Endothelial cell of umbilical vein (primary cell): Measurements from ENCODE around the gene NCS1. TPM values are rescaled to one million over a fixed set of nuclear protein-coding genes. Genes with fewer than 3 reads are reported as not detected.

Experiments used
- BruUV-seq: library from RNA; stranded (reverse); fragments of 400-500 nt; replicated peaks from 2 replicates; lab custom pipeline; 2021; lab: Mats Ljungman, UMichigan
- CTCF ChIA-PET: fragments of 300-600, 350-600 bp; sonication (Branson Sonifier 250); formaldehyde crosslinking; loops from one replicate; lab custom pipeline; 2021; ENCODE audit warnings: antibody characterized with exemption, inconsistent platforms; lab: Charles Lee
- POLR2A ChIA-PET: fragments of 300-600, 350-600 bp; sonication (Branson Sonifier 250); formaldehyde crosslinking; loops from one replicate; lab custom pipeline; 2021; ENCODE audit warnings: antibody characterized with exemption, inconsistent platforms; lab: Charles Lee
- DNase-seq: peaks from one replicate; pipeline ENCODE4 v3.0.0-alpha.2; 2011; ENCODE audit warnings: low read depth, low spot score
- FAIRE-seq: peaks from 2 replicates; lab custom pipeline; 2011; peaks lifted over from hg19 to GRCh38; lab: Jason Lieb, UNC
- H2AFZ ChIP-seq: 2 replicates; pipeline ENCODE4 v1.6.0; 2012; ENCODE audit warnings: low read depth, low read length, control low read depth, inconsistent platforms
- H3K27ac ChIP-seq: 2 replicates; pipeline ENCODE4 v1.5.1; 2011; ENCODE audit warnings: low read depth, mild to moderate bottlenecking, control low read depth, low read length, moderate library complexity; ENCODE audit not compliant: insufficient read depth
- H3K27me3 ChIP-seq, 2 experiments: 2 replicates each; pipeline versions ENCODE4 v1.6.0 to v1.6.1; 2011; ENCODE audit warnings: low read length in 2 of 2, mixed read lengths in 1 of 2; ENCODE audit not compliant: control insufficient read depth in 2 of 2, insufficient read depth in 2 of 2
- H3K36me3 ChIP-seq, 2 experiments: 2 replicates in 1 of 2; 3 replicates in 1 of 2; pipeline ENCODE4 v1.5.1; 2011; ENCODE audit warnings: low read length in 2 of 2, mild to moderate bottlenecking in 1 of 2, moderate library complexity in 1 of 2; ENCODE audit not compliant: control insufficient read depth in 2 of 2, insufficient read depth in 2 of 2; ENCODE audit errors: extremely low read depth in 1 of 2
- H3K4me1 ChIP-seq: 3 replicates; pipeline ENCODE4 v1.5.1; 2011; ENCODE audit warnings: mild to moderate bottlenecking, low read length; ENCODE audit not compliant: control insufficient read depth, insufficient read depth; ENCODE audit errors: extremely low read depth
- H3K4me2 ChIP-seq: 2 replicates; pipeline ENCODE4 v1.6.1; 2011; ENCODE audit warnings: low read length, control low read depth, mixed read lengths; ENCODE audit not compliant: insufficient read depth
- H3K4me3 ChIP-seq, 3 experiments: fragments of 200-600 bp in 1 of 3; sonication (generic), shearing (Covaris generic) in 1 of 3; replicated peaks in 1 of 3; 2 replicates each; pipeline ENCODE4 v1.5.1; 2011 to 2016; ENCODE audit warnings: control low read depth in 3 of 3, low read length in 3 of 3, mild to moderate bottlenecking in 2 of 3, inconsistent platforms in 1 of 3, low read depth in 1 of 3, moderate library complexity in 1 of 3; ENCODE audit not compliant: insufficient read depth in 1 of 3
- H3K79me2 ChIP-seq: 2 replicates; pipeline ENCODE4 v1.6.0; 2012; ENCODE audit warnings: low read length, inconsistent platforms; ENCODE audit not compliant: control insufficient read depth, insufficient read depth
- H3K9ac ChIP-seq: replicated peaks from 2 replicates; pipeline ENCODE3; 2011; ENCODE audit warnings: low read length, control low read depth; ENCODE audit not compliant: insufficient read depth; ENCODE audit errors: extremely low read depth
- H3K9me1 ChIP-seq: replicated peaks from 3 replicates; pipeline ENCODE4 v1.6.0; 2011; ENCODE audit warnings: mild to moderate bottlenecking, low read length; ENCODE audit not compliant: control insufficient read depth, insufficient read depth; ENCODE audit errors: extremely low read depth
- H3K9me3 ChIP-seq: replicated peaks from 2 replicates; pipeline ENCODE4 v1.5.1; 2012; ENCODE audit warnings: low read length, inconsistent platforms; ENCODE audit not compliant: control insufficient read depth, insufficient read depth
- H4K20me1 ChIP-seq: replicated peaks from 2 replicates; pipeline ENCODE3; 2011; ENCODE audit warnings: mild to moderate bottlenecking, low read length; ENCODE audit not compliant: control insufficient read depth, insufficient read depth; ENCODE audit errors: extremely low read depth
- GATA2 ChIP-seq: IDR thresholded peaks from 2 replicates; pipeline ENCODE4 v1.7.0; 2011; ENCODE audit warnings: low read depth, mild to moderate bottlenecking, moderate library complexity, mixed read lengths, low read length; ENCODE audit not compliant: insufficient read length, insufficient read depth
- MYC ChIP-seq: IDR thresholded peaks from one replicate; pipeline ENCODE4 v1.6.1; 2011; ENCODE audit warnings: mild to moderate bottlenecking, low read depth, low read length
- POLR2A ChIP-seq: IDR thresholded peaks from 2 replicates; pipeline ENCODE4 v1.6.1; 2012; ENCODE audit warnings: low read depth, mild to moderate bottlenecking, control low read depth, low read length
- POLR2AphosphoS5 ChIP-seq: IDR thresholded peaks from 2 replicates; pipeline ENCODE4 v1.6.1; 2012; ENCODE audit warnings: low read depth, mild to moderate bottlenecking, control low read depth, low read length, moderate library complexity; ENCODE audit not compliant: insufficient read depth
- dilution Hi-C: fragments of 300-500 bp; cut with MboI; formaldehyde crosslinking; loops from one replicate; pipeline ENCODE4 v1.15.0; 2019; ENCODE audit warnings: low sequenced_read_pairs; ENCODE audit not compliant: extremely low pct_ligation_motif_present
- intact Hi-C: fragments of 100-400 bp; cut with micrococcal nuclease; formaldehyde crosslinking; loops from one replicate; pipeline ENCODE4 v1.10.0; 2022
- polyA plus RNA-seq, 4 experiments: library from polyadenylated mRNA; depleted of rRNA in 3 of 4; stranded (reverse) in 3 of 4; unstranded in 1 of 4; fragments of >200 nt; gene quantifications; 2 replicates each; pipeline versions ENCODE4 v1.2.1 to v1.2.3, GENCODE V29; 2011 to 2012; ENCODE audit warnings: missing spikeins in 1 of 4
- total RNA-seq: library from RNA; stranded (reverse); gene quantifications from 2 replicates; pipeline ENCODE4 v1.2.3, GENCODE V29; 2021
- TF ChIP-seq, protein P1 (sequence below), 2 donors: IDR thresholded peaks; 1 replicate in 1 of 2; 2 replicates in 1 of 2; pipeline ENCODE4 v1.5.1; 2011; ENCODE audit warnings: low read length in 2 of 2, mild to moderate bottlenecking in 2 of 2, moderate library complexity in 2 of 2, control low read depth in 1 of 2, inconsistent platforms in 1 of 2, low read depth in 1 of 2; ENCODE audit not compliant: insufficient read depth in 1 of 2; ENCODE audit errors: extremely low read depth in 1 of 2
- TF ChIP-seq, protein P2 (sequence below): IDR thresholded peaks from 2 replicates; pipeline ENCODE4 v1.6.1; 2011; ENCODE audit not compliant: insufficient read depth, insufficient read length

Gene NCS1
- total and polyA plus RNA-seq, 2 donors (not counting 3 experiments of a cell fraction or from before 2014, with no cell fraction given), result 53.6 to 77.4 TPM

DNA sequence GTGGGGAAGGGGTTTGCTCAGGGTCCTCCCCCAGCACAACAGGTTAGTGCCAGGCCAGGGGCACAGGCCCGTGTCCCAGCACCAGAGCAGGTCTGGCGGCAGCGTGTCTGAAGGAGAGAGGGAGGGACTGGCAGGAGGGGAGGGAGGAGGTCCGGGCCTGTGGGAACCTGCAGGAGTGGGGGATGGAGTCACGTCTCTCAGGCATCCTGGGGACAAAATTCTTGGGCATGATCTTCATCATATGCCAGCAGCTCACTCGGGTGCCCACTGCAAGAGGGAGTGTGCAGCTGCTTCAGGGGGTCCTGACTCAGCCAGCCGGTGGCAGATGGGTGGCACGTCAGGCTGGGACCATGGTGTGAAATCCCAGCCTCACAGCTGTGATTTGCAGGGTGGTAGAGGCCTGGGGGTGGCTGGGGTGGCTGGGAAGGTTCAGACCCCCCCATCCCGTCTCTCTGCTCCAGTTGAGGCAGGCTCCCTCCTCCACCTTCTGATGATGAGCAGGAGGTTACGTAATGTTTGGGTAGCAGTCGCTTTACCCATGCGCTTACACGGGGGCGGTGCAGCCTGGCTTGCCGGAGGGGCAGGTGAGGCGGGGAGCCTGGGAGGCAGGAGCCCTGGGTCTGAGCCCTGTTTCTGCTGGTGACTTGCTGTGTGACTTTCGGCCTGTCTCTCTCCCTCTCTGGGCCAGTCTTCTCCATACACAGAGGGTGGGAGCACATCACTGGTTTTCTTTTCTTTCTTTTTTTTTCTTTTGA, 40.5 kb downstream of the NCS1 start:
- no peaks in the 10 kb centered on the region for H3K9me3 ChIP-seq
- H3K36me3 ChIP-seq, result no peaks in the 10 kb centered on the region
- ChIA-PET POLR2A (no interaction called here), CTCF (no interaction called here)
- H3K9ac ChIP-seq, result no peak overlapping the region
- H3K4me1 ChIP-seq, result no peaks in the 10 kb centered on the region
- no peak overlapping the region for H3K4me2 ChIP-seq
- H4K20me1 ChIP-seq, result no peaks in the 10 kb centered on the region
- no peaks in the 10 kb centered on the region for H3K27me3 ChIP-seq
- no peak for DNase-seq
- no peak for TF ChIP-seq GATA2
- TF ChIP-seq POLR2AphosphoS5, result no peak
- TF ChIP-seq MYC, result no peak
- no peak for TF ChIP-seq POLR2A
- TF ChIP-seq, protein P1, sequence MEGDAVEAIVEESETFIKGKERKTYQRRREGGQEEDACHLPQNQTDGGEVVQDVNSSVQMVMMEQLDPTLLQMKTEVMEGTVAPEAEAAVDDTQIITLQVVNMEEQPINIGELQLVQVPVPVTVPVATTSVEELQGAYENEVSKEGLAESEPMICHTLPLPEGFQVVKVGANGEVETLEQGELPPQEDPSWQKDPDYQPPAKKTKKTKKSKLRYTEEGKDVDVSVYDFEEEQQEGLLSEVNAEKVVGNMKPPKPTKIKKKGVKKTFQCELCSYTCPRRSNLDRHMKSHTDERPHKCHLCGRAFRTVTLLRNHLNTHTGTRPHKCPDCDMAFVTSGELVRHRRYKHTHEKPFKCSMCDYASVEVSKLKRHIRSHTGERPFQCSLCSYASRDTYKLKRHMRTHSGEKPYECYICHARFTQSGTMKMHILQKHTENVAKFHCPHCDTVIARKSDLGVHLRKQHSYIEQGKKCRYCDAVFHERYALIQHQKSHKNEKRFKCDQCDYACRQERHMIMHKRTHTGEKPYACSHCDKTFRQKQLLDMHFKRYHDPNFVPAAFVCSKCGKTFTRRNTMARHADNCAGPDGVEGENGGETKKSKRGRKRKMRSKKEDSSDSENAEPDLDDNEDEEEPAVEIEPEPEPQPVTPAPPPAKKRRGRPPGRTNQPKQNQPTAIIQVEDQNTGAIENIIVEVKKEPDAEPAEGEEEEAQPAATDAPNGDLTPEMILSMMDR (IDR thresholded peaks at IDR 0.05; ENCODE audit: extremely low read depth in 1 of 2, insufficient read depth in 1 of 2, low read depth in 1 of 2, low read length in 2 of 2), result no peak
- TF ChIP-seq, protein P2, sequence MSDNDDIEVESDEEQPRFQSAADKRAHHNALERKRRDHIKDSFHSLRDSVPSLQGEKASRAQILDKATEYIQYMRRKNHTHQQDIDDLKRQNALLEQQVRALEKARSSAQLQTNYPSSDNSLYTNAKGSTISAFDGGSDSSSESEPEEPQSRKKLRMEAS, result no peak
- no TSS peak for BruUV-seq
- no peak for FAIRE-seq
- H2AFZ ChIP-seq, result no peak overlapping the region
- dilution Hi-C loops (no loop called here), intact Hi-C loops (no loop called here)
- no peak overlapping the region for H3K27ac ChIP-seq
- peaks cover 11% of the 10 kb centered on the region for H3K79me2 ChIP-seq
- no peak overlapping the region for H3K4me3 ChIP-seq
- H3K9me1 ChIP-seq, result no peaks in the 10 kb centered on the region
